SK-N-SH (cell line): ENCODE results near the gene PPEF2. TPM values are rescaled to one million over a fixed set of nuclear protein-coding genes. Genes with fewer than 3 reads are reported as not detected.

Source experiments
- CTCF ChIA-PET: fragments of 300-600, 350-600 bp; formaldehyde crosslinking; extraction: SDS; loops from one replicate; lab custom pipeline; 2021; lab: Yijun Ruan, JAX
- POLR2A ChIA-PET: fragments of 350-600 bp; sonication (Branson Sonifier 250); formaldehyde crosslinking; extraction: SDS; loops from one replicate; lab custom pipeline; 2020; ENCODE audit warnings: antibody characterized with exemption, inconsistent platforms; lab: Yijun Ruan, JAX
- DNase-seq: peaks from one replicate; pipeline ENCODE4 v3.0.0; 2012
- H2AFZ ChIP-seq: fragments of 200-600 bp; sonication (generic); 2 replicates; pipeline ENCODE4 v1.8.1; 2016; ENCODE audit warnings: antibody characterized with exemption, mild to moderate bottlenecking, low read depth
- H3F3A ChIP-seq: fragments of 200-600 bp; sonication (generic); replicated peaks from 2 replicates; pipeline ENCODE3; 2016; ENCODE audit warnings: antibody characterized with exemption, mild to moderate bottlenecking; ENCODE audit not compliant: insufficient read depth
- H3K27ac ChIP-seq, 2 experiments: fragments of 200-500 bp in 1 of 2; fragments of 200-600 bp in 1 of 2; sonication (Bioruptor generic) in 1 of 2; sonication (generic), shearing (Covaris generic) in 1 of 2; 2 replicates each; pipeline versions ENCODE4 v1.5.1 to v1.6.1; 2014 to 2016; ENCODE audit warnings: low read depth in 2 of 2, inconsistent platforms in 1 of 2, low read length in 1 of 2, mild to moderate bottlenecking in 1 of 2, mixed read lengths in 1 of 2
- H3K27me3 ChIP-seq: fragments of 200-600 bp; sonication (generic), shearing (Covaris generic); 2 replicates; pipeline ENCODE4 v1.6.1; 2016; ENCODE audit warnings: mixed run types; ENCODE audit not compliant: insufficient read depth
- H3K36me3 ChIP-seq, 2 experiments: fragments of 200-500 bp in 1 of 2; fragments of 200-600 bp in 1 of 2; sonication (Bioruptor generic) in 1 of 2; sonication (generic) in 1 of 2; replicated peaks in 1 of 2; 2 replicates each; pipeline versions ENCODE3 to v1.5.1; 2014 to 2016; ENCODE audit warnings: low read length in 1 of 2, mild to moderate bottlenecking in 1 of 2; ENCODE audit not compliant: insufficient read depth in 2 of 2, control insufficient read depth in 1 of 2
- H3K4me1 ChIP-seq, 2 experiments: fragments of 200-500 bp in 1 of 2; fragments of 200-600 bp in 1 of 2; sonication (Bioruptor generic) in 1 of 2; sonication (generic), shearing (Covaris generic) in 1 of 2; 2 replicates each; pipeline versions ENCODE4 v1.5.1 to v1.6.1; 2014 to 2016; ENCODE audit warnings: low read depth in 1 of 2, low read length in 1 of 2, mixed run types in 1 of 2; ENCODE audit not compliant: insufficient read depth in 2 of 2, control insufficient read depth in 1 of 2
- H3K4me2 ChIP-seq: fragments of 200-600 bp; sonication (generic), shearing (Covaris generic); 2 replicates; pipeline ENCODE4 v1.6.1; 2017; ENCODE audit warnings: mixed run types
- H3K4me3 ChIP-seq, 2 experiments: fragments of 200-500 bp in 1 of 2; fragments of 200-600 bp in 1 of 2; sonication (Bioruptor generic) in 1 of 2; sonication (generic), shearing (Covaris generic) in 1 of 2; 2 replicates each; pipeline versions ENCODE4 v1.5.1 to v1.8.1; 2014 to 2016; ENCODE audit warnings: low read depth in 2 of 2, inconsistent platforms in 1 of 2, low read length in 1 of 2, mild to moderate bottlenecking in 1 of 2, mixed read lengths in 1 of 2, moderate library complexity in 1 of 2
- H3K79me2 ChIP-seq: fragments of 200-600 bp; sonication (generic); 2 replicates; pipeline ENCODE4 v1.8.1; 2017; ENCODE audit warnings: mild to moderate bottlenecking; ENCODE audit not compliant: insufficient read depth
- H3K9ac ChIP-seq: fragments of 200-600 bp; sonication (generic); 2 replicates; pipeline ENCODE4 v1.6.1; 2017; ENCODE audit warnings: mixed run types
- H3K9me2 ChIP-seq: fragments of 200-600 bp; sonication (generic); 2 replicates; pipeline ENCODE4 v1.6.1; 2017; ENCODE audit warnings: mixed run types
- H3K9me3 ChIP-seq: fragments of 200-600 bp; sonication (generic); 2 replicates; pipeline ENCODE4 v1.6.1; 2017; ENCODE audit warnings: mixed run types, mild to moderate bottlenecking, moderate library complexity
- H4K20me1 ChIP-seq: fragments of 200-600 bp; sonication (generic); 2 replicates; pipeline ENCODE4 v1.6.1; 2017; ENCODE audit warnings: mild to moderate bottlenecking, mixed run types; ENCODE audit not compliant: insufficient read depth
- FOSL2 ChIP-seq: IDR thresholded peaks from 2 replicates; pipeline ENCODE4 v1.4.0; 2012; ENCODE audit warnings: low read depth, mild to moderate bottlenecking, moderate library complexity, borderline replicate concordance
- GATA2 ChIP-seq: sonication (generic); formaldehyde crosslinking; IDR thresholded peaks from 2 replicates; pipeline ENCODE4 v1.5.0; 2020; ENCODE audit warnings: mild to moderate bottlenecking, missing genetic modification reagents
- IRF3 ChIP-seq: fragments of 150-350 bp; IDR thresholded peaks from 2 replicates; pipeline ENCODE4 v1.6.1; 2016; ENCODE audit warnings: mild to moderate bottlenecking, low read depth, low read length
- MEF2A ChIP-seq: IDR thresholded peaks from 2 replicates; pipeline ENCODE4 v1.4.0; 2012; ENCODE audit warnings: low read depth, borderline replicate concordance
- USF1 ChIP-seq: IDR thresholded peaks from 2 replicates; pipeline ENCODE4 v1.4.0; 2012; ENCODE audit warnings: low read depth, borderline replicate concordance
- WGBS: methylation state at CpG from one replicate; pipeline ENCODE4 v1.1.6; 2017; ENCODE audit warnings: low lambda C conversion rate; 5-methylcytosine and 5-hydroxymethylcytosine counted together
- polyA plus RNA-seq, 3 experiments: library from polyadenylated mRNA; depleted of rRNA; stranded (reverse); fragments of >200 nt; gene quantifications; 2 replicates each; pipeline ENCODE4 v1.2.3, GENCODE V29; 2012
- small RNA-seq, 7 experiments: library from RNA; depleted of rRNA; stranded (forward); fragments of <200 nt; gene quantifications; one replicate each; pipeline ENCODE3, GENCODE V24; 2012
- TF ChIP-seq, protein P1 (sequence below): fragments of 150-350 bp; IDR thresholded peaks from 2 replicates; pipeline ENCODE4 v1.6.1; 2017; ENCODE audit warnings: antibody characterized with exemption, low read length, low read depth, borderline replicate concordance

PPEF2 gene
- polyA plus RNA-seq, 1 of the 3 experiments (the other 2 are of a cell fraction) = not detected

- TF ChIP-seq GATA2 (CRISPR knock-in tag) (no peak), IRF3 (no peak)
- TF ChIP-seq, protein P1, sequence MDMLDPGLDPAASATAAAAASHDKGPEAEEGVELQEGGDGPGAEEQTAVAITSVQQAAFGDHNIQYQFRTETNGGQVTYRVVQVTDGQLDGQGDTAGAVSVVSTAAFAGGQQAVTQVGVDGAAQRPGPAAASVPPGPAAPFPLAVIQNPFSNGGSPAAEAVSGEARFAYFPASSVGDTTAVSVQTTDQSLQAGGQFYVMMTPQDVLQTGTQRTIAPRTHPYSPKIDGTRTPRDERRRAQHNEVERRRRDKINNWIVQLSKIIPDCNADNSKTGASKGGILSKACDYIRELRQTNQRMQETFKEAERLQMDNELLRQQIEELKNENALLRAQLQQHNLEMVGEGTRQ = no peak
Measured at GRCh38 chr4:75819121-75819520, 83.1 kb downstream of the PPEF2 start (continued).

DNA sequence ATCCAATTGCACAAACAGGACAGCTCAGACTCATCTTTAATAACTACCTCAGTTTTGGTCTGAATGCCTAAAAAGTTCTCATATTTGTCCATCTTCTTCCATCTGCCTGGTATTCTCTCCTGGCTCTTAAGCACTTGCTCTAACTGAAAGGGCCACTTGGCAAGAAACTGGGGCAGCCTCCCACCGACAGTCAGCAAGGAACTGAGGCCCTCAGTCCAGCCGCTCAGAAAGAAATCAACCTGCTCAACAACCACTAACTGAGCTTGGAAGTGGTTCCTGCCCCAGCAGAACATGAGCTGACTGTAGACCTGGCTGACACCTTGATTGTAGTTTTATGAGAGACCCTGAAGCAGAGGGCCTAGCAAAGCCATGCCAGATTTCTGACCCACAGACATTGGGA, 84.4 kb downstream of the PPEF2 start:
- Histone ChIP-seq H3F3A (peaks cover 11% of the 10 kb centered on the region), H3K9me2 (no peaks in the 10 kb centered on the region), H4K20me1 (no peaks in the 10 kb centered on the region), H3K27me3 (no peaks in the 10 kb centered on the region), H2AFZ (no peak overlapping the region), H3K9me3 (no peaks in the 10 kb centered on the region), H3K4me1 (no peaks in the 10 kb centered on the region), H3K27ac (no peak overlapping the region), H3K79me2 (no peaks in the 10 kb centered on the region), H3K4me3 (no peak overlapping the region), H3K4me2 (no peak overlapping the region), H3K36me3 (peaks cover 27 to 33% of the 10 kb centered on the region in 2 experiments), H3K9ac (no peak overlapping the region)
- CTCF ChIA-PET = no interaction called here
- no peak for TF ChIP-seq USF1
- TF ChIP-seq FOSL2 = no peak
- no peak for TF ChIP-seq MEF2A
- POLR2A ChIA-PET = no interaction called here
- DNase-seq = no peak
- 95% methylated on average over 2 of the region's 2 CpGs for WGBS

Small RNAs within 50 kb of the gene (small RNA-seq; reads per million reads assigned to genes)
- gene RNU2-16P = 0 to 0.52 (median 0) reads per million in 7 experiments

Other genes starting within 250 kb of the PPEF2 start
- gene G3BP2, start 229.0 kb downstream of the PPEF2 start, polyA plus RNA-seq (2012; rRNA removed) = 35.9 and 50.1 TPM in 2 replicates
- gene USO1, start 177.9 kb downstream of the PPEF2 start, polyA plus RNA-seq (2012; rRNA removed) = 25.6 and 38.8 TPM in 2 replicates
- gene NAAA, start 38.6 kb upstream of the PPEF2 start, polyA plus RNA-seq (2012; rRNA removed) = 3.4 and 3.5 TPM in 2 replicates
- 12.6 and 16.3 TPM in 2 replicates for gene SDAD1, start 88.5 kb upstream of the PPEF2 start, polyA plus RNA-seq (2012; rRNA removed)
- gene CXCL9, start 105.1 kb upstream of the PPEF2 start, polyA plus RNA-seq (2012; rRNA removed) = not detected in 2 replicates
- gene CXCL10, start 121.0 kb upstream of the PPEF2 start, polyA plus RNA-seq (2012; rRNA removed) = not detected in 2 replicates
- gene CXCL11, start 133.6 kb upstream of the PPEF2 start, polyA plus RNA-seq (2012; rRNA removed) = not detected in 2 replicates
- not detected in 2 replicates for gene ART3, start 172.3 kb upstream of the PPEF2 start, polyA plus RNA-seq (2012; rRNA removed)
- gene NUP54, start 245.9 kb upstream of the PPEF2 start, polyA plus RNA-seq (2012; rRNA removed) = 19.4 and 20.4 TPM in 2 replicates